IMR-90 (cell line): ENCODE measurements around the gene TIGD3. TPM values are rescaled to one million over a fixed set of nuclear protein-coding genes. Genes with fewer than 3 reads are reported as not detected.

Experiments
- ATAC-seq: fragments of 200-7000 bp; cut with Tn5 transposase; 2 replicates; pipeline ENCODE4 v1.9.1; 2020; ENCODE audit warnings: low read depth, mild to moderate bottlenecking, moderate library complexity
- BruUV-seq: library from RNA; stranded (reverse); fragments of 400-500 nt; replicated peaks from 2 replicates; lab custom pipeline; 2021; lab: Mats Ljungman, UMichigan
- CTCF ChIA-PET: fragments of 300-600 bp; formaldehyde crosslinking; extraction: SDS; loops from one replicate; lab custom pipeline; 2021; ENCODE audit warnings: antibody characterized with exemption; lab: Yijun Ruan, JAX
- POLR2A ChIA-PET: fragments of 300-600 bp; sonication (Branson Sonifier 250); formaldehyde crosslinking; loops from one replicate; lab custom pipeline; 2022; ENCODE audit warnings: antibody characterized with exemption; ENCODE audit not compliant: unreplicated experiment; lab: Charles Lee
- DNase-seq: peaks from one replicate; pipeline ENCODE4 v3.0.0; 2013
- H2AFZ ChIP-seq: replicated peaks from 2 replicates; pipeline ENCODE3; 2013; ENCODE audit warnings: low read length, mild to moderate bottlenecking; ENCODE audit not compliant: poor library complexity
- H2AK5ac ChIP-seq: 2 replicates; pipeline ENCODE4 v1.6.1; 2013; ENCODE audit warnings: low read depth, low read length, inconsistent platforms
- H2AK9ac ChIP-seq: replicated peaks from 2 replicates; pipeline ENCODE3; 2013; ENCODE audit warnings: mild to moderate bottlenecking, low read depth, low read length, moderate library complexity; ENCODE audit not compliant: poor library complexity
- H2BK120ac ChIP-seq: 2 replicates; pipeline ENCODE4 v1.6.1; 2013; ENCODE audit warnings: low read depth, low read length, inconsistent platforms
- H2BK15ac ChIP-seq: 3 replicates; pipeline ENCODE4 v1.6.1; 2013; ENCODE audit warnings: low read depth, low read length, inconsistent platforms
- H2BK20ac ChIP-seq: 2 replicates; pipeline ENCODE4 v1.6.1; 2013; ENCODE audit warnings: low read depth, mild to moderate bottlenecking, inconsistent platforms, low read length, moderate library complexity
- H2BK5ac ChIP-seq: 2 replicates; pipeline ENCODE4 v1.6.1; 2013; ENCODE audit warnings: mild to moderate bottlenecking, low read depth, low read length, inconsistent platforms; ENCODE audit not compliant: poor library complexity, severe bottlenecking
- H3K14ac ChIP-seq: replicated peaks from 2 replicates; pipeline ENCODE4 v1.6.1; 2013; ENCODE audit warnings: low read depth, low read length, inconsistent platforms
- H3K18ac ChIP-seq: 2 replicates; pipeline ENCODE4 v1.6.1; 2013; ENCODE audit warnings: low read depth, low read length, control low read depth
- H3K23ac ChIP-seq: 2 replicates; pipeline ENCODE4 v1.6.1; 2013; ENCODE audit warnings: low read depth, low read length, inconsistent platforms
- H3K27ac ChIP-seq: 2 replicates; pipeline ENCODE4 v1.5.1; 2013; ENCODE audit warnings: mild to moderate bottlenecking, control low read depth, low read length; ENCODE audit not compliant: insufficient read depth
- H3K27me3 ChIP-seq: 2 replicates; pipeline ENCODE4 v1.6.1; 2013; ENCODE audit warnings: low read length; ENCODE audit not compliant: control insufficient read depth, insufficient read depth
- H3K36me3 ChIP-seq: 2 replicates; pipeline ENCODE4 v1.6.1; 2013; ENCODE audit warnings: low read length, mixed read lengths; ENCODE audit not compliant: control insufficient read depth, insufficient read depth
- H3K4ac ChIP-seq: 2 replicates; pipeline ENCODE4 v1.6.1; 2013; ENCODE audit warnings: low read depth, low read length, inconsistent platforms
- H3K4me1 ChIP-seq: 2 replicates; pipeline ENCODE4 v1.6.1; 2013; ENCODE audit warnings: low read length, mixed read lengths; ENCODE audit not compliant: control insufficient read depth, insufficient read depth
- H3K4me2 ChIP-seq: 2 replicates; pipeline ENCODE4 v1.6.1; 2013; ENCODE audit warnings: low read depth, mild to moderate bottlenecking, control low read depth, low read length, moderate library complexity
- H3K4me3 ChIP-seq: 2 replicates; pipeline ENCODE4 v1.5.1; 2013; ENCODE audit warnings: low read depth, mild to moderate bottlenecking, control low read depth, low read length, moderate library complexity; ENCODE audit not compliant: insufficient read depth
- H3K56ac ChIP-seq: 2 replicates; pipeline ENCODE4 v1.6.1; 2013; ENCODE audit warnings: low read length, inconsistent platforms; ENCODE audit not compliant: insufficient read depth; ENCODE audit errors: extremely low read depth
- H3K79me1 ChIP-seq, 2 experiments: 2 replicates each; pipeline ENCODE4 v1.6.1; 2013; ENCODE audit warnings: low read length in 2 of 2, inconsistent platforms in 1 of 2, low read depth in 1 of 2
- H3K9ac ChIP-seq: 2 replicates; pipeline ENCODE4 v1.6.1; 2013; ENCODE audit warnings: low read depth, low read length, control low read depth
- H3K9me1 ChIP-seq: 2 replicates; pipeline ENCODE4 v1.6.1; 2013; ENCODE audit warnings: low read length, inconsistent platforms; ENCODE audit not compliant: insufficient read depth
- H3K9me3 ChIP-seq: 2 replicates; pipeline ENCODE4 v1.6.1; 2013; ENCODE audit warnings: low read length; ENCODE audit not compliant: control insufficient read depth, insufficient read depth
- H4K20me1 ChIP-seq: 2 replicates; pipeline ENCODE4 v1.6.1; 2013; ENCODE audit warnings: low read length, inconsistent platforms; ENCODE audit not compliant: insufficient read depth
- H4K5ac ChIP-seq: 2 replicates; pipeline ENCODE4 v1.6.1; 2013; ENCODE audit warnings: mild to moderate bottlenecking, low read depth, low read length, control low read depth
- H4K8ac ChIP-seq, 2 experiments: 2 replicates each; pipeline ENCODE4 v1.6.1; 2013; ENCODE audit warnings: low read depth in 2 of 2, low read length in 2 of 2, control low read depth in 1 of 2, inconsistent platforms in 1 of 2
- H4K91ac ChIP-seq: 2 replicates; pipeline ENCODE4 v1.6.1; 2013; ENCODE audit warnings: low read depth, low read length, inconsistent platforms; ENCODE audit not compliant: insufficient read depth
- BHLHE40 ChIP-seq: fragments of 150-350 bp; IDR thresholded peaks from 2 replicates; pipeline ENCODE4 v1.6.1; 2016; ENCODE audit warnings: mild to moderate bottlenecking, low read depth, low read length
- CEBPB ChIP-seq: IDR thresholded peaks from 2 replicates; pipeline ENCODE4 v1.6.1; 2012; ENCODE audit warnings: low read depth, low read length, improper control_type of control experiment
- CHD1 ChIP-seq: IDR thresholded peaks from 2 replicates; pipeline ENCODE4 v1.6.1; 2012; ENCODE audit warnings: low read depth, low read length, improper control_type of control experiment
- FOS ChIP-seq: fragments of 150-350 bp; IDR thresholded peaks from 2 replicates; pipeline ENCODE4 v1.6.1; 2016; ENCODE audit warnings: low read depth, low read length
- MAFK ChIP-seq: IDR thresholded peaks from 2 replicates; pipeline ENCODE4 v1.6.1; 2012; ENCODE audit warnings: low read depth, low read length, improper control_type of control experiment
- MAZ ChIP-seq: IDR thresholded peaks from 2 replicates; pipeline ENCODE4 v1.6.1; 2012; ENCODE audit warnings: low read depth, mild to moderate bottlenecking, low read length, improper control_type of control experiment, moderate library complexity, borderline replicate concordance
- MXI1 ChIP-seq: IDR thresholded peaks from 2 replicates; pipeline ENCODE4 v1.6.1; 2012; ENCODE audit warnings: low read depth, mild to moderate bottlenecking, low read length, moderate library complexity, borderline replicate concordance
- NFE2L2 ChIP-seq: fragments of 150-350 bp; IDR thresholded peaks from 2 replicates; pipeline ENCODE4 v1.6.1; 2016; ENCODE audit warnings: low read depth, mild to moderate bottlenecking, low read length
- POLR2A ChIP-seq: IDR thresholded peaks from 2 replicates; pipeline ENCODE4 v1.6.1; 2012; ENCODE audit warnings: mild to moderate bottlenecking, low read depth, low read length
- RAD21 ChIP-seq: IDR thresholded peaks from 2 replicates; pipeline ENCODE4 v1.6.1; 2012; ENCODE audit warnings: low read length, improper control_type of control experiment
- RCOR1 ChIP-seq: IDR thresholded peaks from 2 replicates; pipeline ENCODE4 v1.6.1; 2012; ENCODE audit warnings: mild to moderate bottlenecking, low read length, improper control_type of control experiment; ENCODE audit not compliant: insufficient replicate concordance
- RFX5 ChIP-seq: IDR thresholded peaks from 2 replicates; pipeline ENCODE4 v1.8.0; 2012; ENCODE audit warnings: low read depth, mild to moderate bottlenecking, low read length, moderate library complexity
- SMC3 ChIP-seq: fragments of 150-350 bp; IDR thresholded peaks from 2 replicates; pipeline ENCODE4 v1.6.1; 2016; ENCODE audit warnings: low read depth, mild to moderate bottlenecking, antibody characterized with exemption, low read length, moderate library complexity
- WGBS, 2 experiments: methylation state at CpG; one replicate each; pipeline versions ENCODE4 v1.1.5 to v1.1.7; 2013; ENCODE audit warnings: missing lambda C conversion rate in 2 of 2; ENCODE audit not compliant: insufficient read length in 1 of 2; ENCODE audit errors: extremely low coverage in 2 of 2; 5-methylcytosine and 5-hydroxymethylcytosine counted together
- dilution Hi-C: fragments of 300-500 bp; cut with HindIII; formaldehyde crosslinking; loops from one replicate; pipeline ENCODE4 v1.14.3; 2018; ENCODE audit warnings: low sequenced_read_pairs; ENCODE audit not compliant: unreplicated experiment
- in situ Hi-C: fragments of 300-500 bp; cut with MboI; formaldehyde crosslinking; loops from 3 replicates; pipeline ENCODE4 v1.14.3; 2019; ENCODE audit warnings: low sequenced_read_pairs, inconsistent platforms, mixed read lengths
- intact Hi-C: fragments of 100-400 bp; cut with micrococcal nuclease; formaldehyde crosslinking; loops from 2 replicates; pipeline ENCODE4 v1.10.0; 2022
- polyA plus RNA-seq, 3 experiments: library from polyadenylated mRNA; depleted of rRNA; stranded (reverse); fragments of >200 nt; gene quantifications; 2 replicates each; pipeline ENCODE4 v1.2.3, GENCODE V29; 2012; ENCODE audit warnings: low replicate concordance in 1 of 3
- total RNA-seq: library from RNA; depleted of rRNA; stranded (reverse); fragments of >200 nt; gene quantifications from 2 replicates; pipeline ENCODE4 v1.2.3, GENCODE V29; 2012
- TF ChIP-seq, protein P1 (sequence below): fragments of 150-350 bp; IDR thresholded peaks from 2 replicates; pipeline ENCODE4 v1.6.1; 2017; ENCODE audit warnings: mild to moderate bottlenecking, antibody characterized with exemption, low read length, low read depth
- TF ChIP-seq, protein P2 (sequence below): conservative IDR thresholded peaks from 2 replicates; pipeline ENCODE4 v1.5.1; 2012; ENCODE audit warnings: mild to moderate bottlenecking, low read depth, low read length, improper control_type of control experiment
- TF ChIP-seq, protein P3 (sequence below): fragments of 150-350 bp; IDR thresholded peaks from 2 replicates; pipeline ENCODE4 v1.6.1; 2016; ENCODE audit warnings: low read depth, mild to moderate bottlenecking, low read length, moderate library complexity, borderline replicate concordance

The TIGD3 gene
- total and polyA plus RNA-seq, 2 of the 4 experiments (the other 2 are of a cell fraction) = 0.12 TPM; not detected in 1

DNA sequence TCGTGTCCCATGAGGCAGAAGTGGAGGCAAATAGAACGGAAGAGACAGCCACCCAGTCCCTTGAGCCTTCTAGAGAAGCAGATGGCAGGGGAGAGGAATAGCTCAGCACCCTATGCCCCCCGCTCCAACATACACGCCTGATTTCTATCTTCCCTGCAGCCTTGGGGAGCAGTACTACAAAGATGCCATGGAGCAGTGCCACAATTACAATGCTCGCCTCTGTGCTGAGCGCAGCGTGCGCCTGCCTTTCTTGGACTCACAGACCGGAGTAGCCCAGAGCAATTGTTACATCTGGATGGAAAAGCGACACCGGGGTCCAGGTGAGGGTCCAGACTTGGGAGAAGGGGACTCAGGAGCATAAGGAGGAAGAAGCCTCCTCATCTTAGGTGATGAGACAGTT lies 14.3 kb upstream of the TIGD3 start:
- Histone ChIP-seq H3K27ac (no peak overlapping the region), H3K18ac (no peak overlapping the region), H3K56ac (no peak overlapping the region), H4K5ac (no peak overlapping the region), H3K9ac (no peak overlapping the region), H3K9me1 (peaks cover 10% of the 10 kb centered on the region), H2BK15ac (no peak overlapping the region), H2BK120ac (no peak overlapping the region), H2AK9ac (no peak overlapping the region), H3K14ac (no peak overlapping the region), H2AK5ac (no peak overlapping the region), H3K36me3 (peaks cover 51% of the 10 kb centered on the region), H4K91ac (no peak overlapping the region), H3K4me1 (peaks cover 2% of the 10 kb centered on the region; the same call in 1 of the 2 replicates), H3K4ac (no peak overlapping the region), H4K20me1 (peaks cover 42% of the 10 kb centered on the region), H3K9me3 (no peaks in the 10 kb centered on the region), H3K23ac (no peak overlapping the region), H3K79me1 (peaks cover 39 to 55% of the 10 kb centered on the region in 2 experiments), H2BK20ac (no peak overlapping the region), H4K8ac (no peak overlapping the region), H3K4me3 (no peak overlapping the region), H3K4me2 (no peak overlapping the region), H2AFZ (no peak overlapping the region), H2BK5ac (no peak overlapping the region), H3K27me3 (no peaks in the 10 kb centered on the region)
- ATAC-seq (no peak), DNase-seq (no peak)
- TF ChIP-seq SMC3 (no peak), MAFK (no peak), POLR2A (no peak), NFE2L2 (no peak), RFX5 (no peak), BHLHE40 (no peak), CEBPB (no peak), CHD1 (no peak), MAZ (no peak), MXI1 (no peak), FOS (no peak), RAD21 (no peak), RCOR1 (no peak)
- TF ChIP-seq, protein P1, sequence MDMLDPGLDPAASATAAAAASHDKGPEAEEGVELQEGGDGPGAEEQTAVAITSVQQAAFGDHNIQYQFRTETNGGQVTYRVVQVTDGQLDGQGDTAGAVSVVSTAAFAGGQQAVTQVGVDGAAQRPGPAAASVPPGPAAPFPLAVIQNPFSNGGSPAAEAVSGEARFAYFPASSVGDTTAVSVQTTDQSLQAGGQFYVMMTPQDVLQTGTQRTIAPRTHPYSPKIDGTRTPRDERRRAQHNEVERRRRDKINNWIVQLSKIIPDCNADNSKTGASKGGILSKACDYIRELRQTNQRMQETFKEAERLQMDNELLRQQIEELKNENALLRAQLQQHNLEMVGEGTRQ = no peak
- TF ChIP-seq, protein P2, sequence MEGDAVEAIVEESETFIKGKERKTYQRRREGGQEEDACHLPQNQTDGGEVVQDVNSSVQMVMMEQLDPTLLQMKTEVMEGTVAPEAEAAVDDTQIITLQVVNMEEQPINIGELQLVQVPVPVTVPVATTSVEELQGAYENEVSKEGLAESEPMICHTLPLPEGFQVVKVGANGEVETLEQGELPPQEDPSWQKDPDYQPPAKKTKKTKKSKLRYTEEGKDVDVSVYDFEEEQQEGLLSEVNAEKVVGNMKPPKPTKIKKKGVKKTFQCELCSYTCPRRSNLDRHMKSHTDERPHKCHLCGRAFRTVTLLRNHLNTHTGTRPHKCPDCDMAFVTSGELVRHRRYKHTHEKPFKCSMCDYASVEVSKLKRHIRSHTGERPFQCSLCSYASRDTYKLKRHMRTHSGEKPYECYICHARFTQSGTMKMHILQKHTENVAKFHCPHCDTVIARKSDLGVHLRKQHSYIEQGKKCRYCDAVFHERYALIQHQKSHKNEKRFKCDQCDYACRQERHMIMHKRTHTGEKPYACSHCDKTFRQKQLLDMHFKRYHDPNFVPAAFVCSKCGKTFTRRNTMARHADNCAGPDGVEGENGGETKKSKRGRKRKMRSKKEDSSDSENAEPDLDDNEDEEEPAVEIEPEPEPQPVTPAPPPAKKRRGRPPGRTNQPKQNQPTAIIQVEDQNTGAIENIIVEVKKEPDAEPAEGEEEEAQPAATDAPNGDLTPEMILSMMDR = no peak
- TF ChIP-seq, protein P3, sequence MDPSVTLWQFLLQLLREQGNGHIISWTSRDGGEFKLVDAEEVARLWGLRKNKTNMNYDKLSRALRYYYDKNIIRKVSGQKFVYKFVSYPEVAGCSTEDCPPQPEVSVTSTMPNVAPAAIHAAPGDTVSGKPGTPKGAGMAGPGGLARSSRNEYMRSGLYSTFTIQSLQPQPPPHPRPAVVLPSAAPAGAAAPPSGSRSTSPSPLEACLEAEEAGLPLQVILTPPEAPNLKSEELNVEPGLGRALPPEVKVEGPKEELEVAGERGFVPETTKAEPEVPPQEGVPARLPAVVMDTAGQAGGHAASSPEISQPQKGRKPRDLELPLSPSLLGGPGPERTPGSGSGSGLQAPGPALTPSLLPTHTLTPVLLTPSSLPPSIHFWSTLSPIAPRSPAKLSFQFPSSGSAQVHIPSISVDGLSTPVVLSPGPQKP = no peak
- POLR2A ChIA-PET = no interaction called here
- dilution Hi-C loops (no loop called here), intact Hi-C loops (no loop called here), in situ Hi-C loops (no loop called here)
- BruUV-seq = no TSS peak
- 80% methylated on average over 2 of the region's 11 CpGs; no CpG with 5 or more reads in 1 of the 2 experiments for WGBS, 2 experiments
- CTCF ChIA-PET = no interaction called here
